ENCODE data around the gene SAT2. TPM values are rescaled to one million over a fixed set of nuclear protein-coding genes. Genes with fewer than 3 reads are reported as not detected.

The SAT2 gene
- total and polyA plus RNA-seq, 2 of the 13 experiments (the other 11 are each of a cell fraction or from before 2014, with no cell fraction given): 37.6 to 93.7 TPM

DNA sequence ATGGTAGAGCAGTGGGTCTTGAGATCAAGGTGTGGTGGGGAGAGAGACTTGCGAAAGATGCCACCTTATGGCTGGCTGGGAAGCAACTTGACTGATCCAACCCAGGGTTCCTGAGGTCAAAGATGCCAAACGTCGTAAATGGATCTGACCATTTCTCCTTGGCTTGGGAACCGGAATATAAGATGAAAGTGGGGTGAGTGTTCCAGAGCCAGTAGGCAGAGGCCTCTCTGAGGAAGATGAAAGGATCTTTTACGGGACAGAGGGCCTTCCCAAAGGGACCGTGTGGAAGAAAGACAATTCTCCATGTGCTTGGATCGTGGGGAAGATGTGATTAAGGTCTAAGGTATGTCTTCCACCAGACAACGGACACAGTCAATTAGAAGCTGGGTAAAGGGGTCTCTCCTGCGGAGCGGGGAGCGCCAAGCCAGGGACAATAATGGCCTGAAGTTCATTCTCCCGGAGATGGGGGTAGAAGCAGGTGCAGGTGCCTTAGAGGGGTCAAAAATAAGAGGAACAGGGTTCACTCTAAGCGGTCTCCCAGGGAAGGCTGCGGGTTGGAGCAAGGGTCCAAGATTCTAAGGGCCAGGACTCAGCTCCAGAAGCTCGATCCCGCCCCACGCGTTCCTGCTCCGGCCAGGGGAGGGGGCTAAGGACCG lies 13.7 kb downstream of the SAT2 start (continued):
- TF ChIP-seq ZEB1 (IDR thresholded peaks at IDR 0.05; ENCODE audit: insufficient replicate concordance, low read depth) (no peak), NFKB2 (CRISPR knock-in tag; IDR thresholded peaks at IDR 0.05; ENCODE audit: borderline replicate concordance) (no peak), NCOA2 (CRISPR knock-in tag; IDR thresholded peaks at IDR 0.05) (no peak), CHD4 (IDR thresholded peaks at IDR 0.05; ENCODE audit: borderline replicate concordance, low read length) (no peak), HDAC2 (CRISPR knock-in tag; IDR thresholded peaks at IDR 0.05) (0 out of 2 replicates have a peak, but pooled peaks have one; percentile 31), SMAD3 (CRISPR knock-in tag; IDR thresholded peaks at IDR 0.05) (no peak), HNRNPH1 (optimal IDR thresholded peaks at IDR 0.05; ENCODE audit: low read depth, low read length) (no peak), TRIM22 (IDR thresholded peaks at IDR 0.05) (no peak), ZNF572 (CRISPR knock-in tag; IDR thresholded peaks at IDR 0.05) (no peak), EP300 (IDR thresholded peaks at IDR 0.05; ENCODE audit: low read depth in 2 of 2, low read length in 2 of 2) (no peak), EP300 (CRISPR knock-in tag; IDR thresholded peaks at IDR 0.05; ENCODE audit: borderline replicate concordance) (no peak), ZNF567 (CRISPR knock-in tag; IDR thresholded peaks at IDR 0.05; ENCODE audit: borderline replicate concordance) (0 out of 2 replicates have a peak, but pooled peaks have one; percentile 44), SP2 (CRISPR knock-in tag; IDR thresholded peaks at IDR 0.05) (no peak), CTCF (CRISPR knock-in tag; IDR thresholded peaks at IDR 0.05) (peak; percentile 49), NFYC (CRISPR knock-in tag; IDR thresholded peaks at IDR 0.05) (no peak), ATRX (CRISPR knock-in tag; IDR thresholded peaks at IDR 0.05; ENCODE audit: borderline replicate concordance) (no peak)
- TF ChIP-seq, protein P1, sequence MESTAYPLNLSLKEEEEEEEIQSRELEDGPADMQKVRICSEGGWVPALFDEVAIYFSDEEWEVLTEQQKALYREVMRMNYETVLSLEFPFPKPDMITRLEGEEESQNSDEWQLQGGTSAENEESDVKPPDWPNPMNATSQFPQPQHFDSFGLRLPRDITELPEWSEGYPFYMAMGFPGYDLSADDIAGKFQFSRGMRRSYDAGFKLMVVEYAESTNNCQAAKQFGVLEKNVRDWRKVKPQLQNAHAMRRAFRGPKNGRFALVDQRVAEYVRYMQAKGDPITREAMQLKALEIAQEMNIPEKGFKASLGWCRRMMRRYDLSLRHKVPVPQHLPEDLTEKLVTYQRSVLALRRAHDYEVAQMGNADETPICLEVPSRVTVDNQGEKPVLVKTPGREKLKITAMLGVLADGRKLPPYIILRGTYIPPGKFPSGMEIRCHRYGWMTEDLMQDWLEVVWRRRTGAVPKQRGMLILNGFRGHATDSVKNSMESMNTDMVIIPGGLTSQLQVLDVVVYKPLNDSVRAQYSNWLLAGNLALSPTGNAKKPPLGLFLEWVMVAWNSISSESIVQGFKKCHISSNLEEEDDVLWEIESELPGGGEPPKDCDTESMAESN (CRISPR knock-in tag; conservative IDR thresholded peaks at IDR 0.05): no peak
- TF ChIP-seq, protein P2, sequence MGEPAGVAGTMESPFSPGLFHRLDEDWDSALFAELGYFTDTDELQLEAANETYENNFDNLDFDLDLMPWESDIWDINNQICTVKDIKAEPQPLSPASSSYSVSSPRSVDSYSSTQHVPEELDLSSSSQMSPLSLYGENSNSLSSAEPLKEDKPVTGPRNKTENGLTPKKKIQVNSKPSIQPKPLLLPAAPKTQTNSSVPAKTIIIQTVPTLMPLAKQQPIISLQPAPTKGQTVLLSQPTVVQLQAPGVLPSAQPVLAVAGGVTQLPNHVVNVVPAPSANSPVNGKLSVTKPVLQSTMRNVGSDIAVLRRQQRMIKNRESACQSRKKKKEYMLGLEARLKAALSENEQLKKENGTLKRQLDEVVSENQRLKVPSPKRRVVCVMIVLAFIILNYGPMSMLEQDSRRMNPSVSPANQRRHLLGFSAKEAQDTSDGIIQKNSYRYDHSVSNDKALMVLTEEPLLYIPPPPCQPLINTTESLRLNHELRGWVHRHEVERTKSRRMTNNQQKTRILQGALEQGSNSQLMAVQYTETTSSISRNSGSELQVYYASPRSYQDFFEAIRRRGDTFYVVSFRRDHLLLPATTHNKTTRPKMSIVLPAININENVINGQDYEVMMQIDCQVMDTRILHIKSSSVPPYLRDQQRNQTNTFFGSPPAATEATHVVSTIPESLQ (CRISPR knock-in tag; conservative IDR thresholded peaks at IDR 0.05): no peak
- TF ChIP-seq, protein P3, sequence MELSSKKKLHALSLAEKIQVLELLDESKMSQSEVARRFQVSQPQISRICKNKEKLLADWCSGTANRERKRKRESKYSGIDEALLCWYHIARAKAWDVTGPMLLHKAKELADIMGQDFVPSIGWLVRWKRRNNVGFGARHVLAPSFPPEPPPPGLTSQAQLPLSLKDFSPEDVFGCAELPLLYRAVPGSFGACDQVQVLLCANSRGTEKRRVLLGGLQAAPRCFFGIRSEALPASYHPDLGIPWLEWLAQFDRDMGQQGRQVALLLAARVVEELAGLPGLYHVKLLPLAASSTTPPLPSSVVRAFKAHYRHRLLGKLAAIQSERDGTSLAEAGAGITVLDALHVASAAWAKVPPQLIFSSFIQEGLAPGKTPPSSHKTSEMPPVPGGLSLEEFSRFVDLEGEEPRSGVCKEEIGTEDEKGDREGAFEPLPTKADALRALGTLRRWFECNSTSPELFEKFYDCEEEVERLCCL (CRISPR knock-in tag; IDR thresholded peaks at IDR 0.05; ENCODE audit: borderline replicate concordance): no peak
- TF ChIP-seq, protein P4, sequence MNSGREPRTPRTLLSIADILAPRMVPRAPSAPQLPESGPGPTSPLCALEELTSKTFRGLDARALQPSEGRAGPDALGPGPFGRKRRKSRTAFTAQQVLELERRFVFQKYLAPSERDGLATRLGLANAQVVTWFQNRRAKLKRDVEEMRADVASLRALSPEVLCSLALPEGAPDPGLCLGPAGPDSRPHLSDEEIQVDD (CRISPR knock-in tag; IDR thresholded peaks at IDR 0.05; ENCODE audit: borderline replicate concordance): no peak

Data from HepG2 (cell line).